DMS153 (cell line): ENCODE results near the gene FUT4.
"Not testable (repeated sequence)": the region's sequence is repeated elsewhere in the genome, so short reads cannot be mapped to it uniquely, and the experiment has no call there.

Experiments used
- DNase-seq: peaks from one replicate; lab custom pipeline; 2025; lab: John Stamatoyannopoulos, UW

FUT4 gene

GRCh38 chr11:94568200-94568599 is 24.5 kb downstream of the FUT4 start:
- no peak for DNase-seq

GRCh38 chr11:94568717-94569116 is 25.0 kb downstream of the FUT4 start:
- DNase-seq: no peak

DNA sequence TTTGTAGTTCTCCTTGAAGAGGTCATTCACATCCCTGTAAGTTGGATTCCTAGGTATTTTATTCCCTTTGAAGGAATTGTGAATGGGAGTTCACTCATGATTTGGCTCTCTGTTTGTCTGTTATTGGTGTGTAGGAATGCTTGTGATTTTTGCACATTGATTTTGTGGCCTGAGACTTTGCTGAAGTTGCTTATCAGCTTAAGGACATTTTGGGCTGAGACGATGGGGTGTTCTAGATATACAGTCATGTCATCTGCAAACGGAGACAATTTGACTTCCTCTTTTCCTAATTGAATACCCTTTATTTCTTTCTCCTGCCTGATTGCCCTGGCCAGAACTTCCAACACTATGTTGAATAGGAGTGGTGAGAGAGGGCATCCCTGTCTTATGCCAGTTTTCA is 29.3 kb downstream of the FUT4 start:
- not testable (repeated sequence) for DNase-seq

DNA sequence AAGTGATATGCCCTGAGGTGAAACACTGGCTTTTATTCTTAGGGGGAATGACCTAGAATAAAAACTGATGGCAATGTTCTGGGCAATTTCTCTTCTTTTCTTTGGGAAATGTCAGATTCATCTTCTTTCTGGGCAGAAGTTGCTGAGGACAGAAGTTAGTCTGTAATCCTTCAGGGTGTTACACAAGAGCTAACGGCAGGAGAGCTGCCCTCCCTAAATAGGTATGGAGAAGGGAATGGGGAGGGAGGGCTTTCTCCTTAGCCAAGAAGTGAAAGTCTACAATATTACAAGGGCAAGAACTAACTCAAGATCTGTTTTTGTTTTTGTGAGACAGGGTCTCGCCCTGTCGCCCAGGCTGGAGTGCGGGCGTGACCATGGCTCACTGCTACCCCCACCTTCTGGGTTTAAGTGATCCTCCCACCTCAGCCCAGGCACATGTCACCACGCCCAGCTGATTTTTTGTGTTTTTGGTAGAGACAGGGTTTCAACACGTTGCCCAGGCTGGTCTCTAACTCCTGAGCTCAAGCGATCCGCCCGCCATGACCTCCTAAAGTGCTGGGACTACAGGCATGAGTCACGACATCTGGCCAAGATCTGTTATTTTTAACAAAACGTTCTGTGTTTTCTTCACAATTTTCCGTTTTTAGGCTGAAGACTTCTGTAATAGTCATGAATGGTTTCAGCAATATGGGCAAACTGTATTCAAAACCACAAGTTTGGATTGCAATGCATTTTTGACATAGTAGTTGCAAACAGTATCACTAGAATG is 30.7 kb downstream of the FUT4 start:
- no peak for DNase-seq

- no peak for DNase-seq
These were observed 32.6 kb downstream of the FUT4 start for GRCh38 chr11:94576306-94576705.

DNA sequence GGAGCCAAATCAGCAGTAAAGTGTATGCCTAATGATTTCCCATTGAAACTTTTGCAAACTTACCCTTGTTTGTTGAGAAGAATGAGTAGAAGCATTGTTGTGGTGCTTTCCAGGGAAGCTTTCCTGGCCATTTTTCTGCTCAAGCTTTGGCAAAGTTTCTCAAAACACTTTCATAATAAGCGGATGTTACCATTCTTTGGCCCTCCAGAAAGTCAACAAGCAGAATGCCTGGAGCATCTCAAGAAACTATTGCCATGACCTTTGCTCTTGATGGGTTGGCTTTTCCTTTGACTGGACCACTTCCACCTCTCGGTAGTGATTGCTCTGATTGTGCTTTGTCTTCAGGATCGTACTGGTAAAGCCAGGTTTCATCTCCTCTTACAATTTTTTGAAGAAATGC is 34.1 kb downstream of the FUT4 start:
- DNase-seq: no peak

GRCh38 chr11:94581926-94582325 is 38.2 kb downstream of the FUT4 start:
- no peak for DNase-seq

GRCh38 chr11:94583213-94583865 is 39.6 kb downstream of the FUT4 start:
- no peak for DNase-seq

DNA sequence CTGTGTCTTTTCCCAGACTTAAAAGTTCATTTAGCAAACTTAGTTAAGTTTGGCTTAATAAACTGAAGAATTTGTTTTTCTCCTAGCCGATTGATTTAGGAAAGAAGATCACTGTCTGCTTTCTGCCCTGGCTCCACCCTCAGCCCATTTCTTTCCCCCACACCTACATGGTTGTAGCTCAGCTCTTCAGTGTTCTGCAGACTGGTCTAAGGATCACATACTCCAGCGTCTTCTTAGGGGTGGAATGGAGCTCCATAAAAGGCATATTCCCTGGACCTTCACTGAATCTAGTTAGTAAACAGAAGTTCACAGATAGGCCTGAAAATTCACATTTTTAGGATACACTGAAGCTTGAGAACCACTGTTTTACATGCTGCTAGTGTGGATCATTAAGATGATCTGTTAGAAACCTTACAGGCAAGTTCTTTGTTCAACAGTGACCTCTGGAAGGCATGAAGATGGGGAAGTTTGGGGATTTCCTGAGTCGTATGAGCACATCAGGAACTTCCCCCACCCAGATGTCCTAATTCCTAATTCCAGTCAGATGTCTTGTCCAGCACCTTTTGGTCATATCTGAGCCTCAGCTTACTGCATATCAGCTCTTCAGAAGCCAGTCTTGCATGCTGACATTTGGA is 40.3 kb downstream of the FUT4 start:
- DNase-seq: no peak

- DNase-seq: no peak
These were observed 41.3 kb downstream of the FUT4 start for GRCh38 chr11:94584978-94585377.

DNA sequence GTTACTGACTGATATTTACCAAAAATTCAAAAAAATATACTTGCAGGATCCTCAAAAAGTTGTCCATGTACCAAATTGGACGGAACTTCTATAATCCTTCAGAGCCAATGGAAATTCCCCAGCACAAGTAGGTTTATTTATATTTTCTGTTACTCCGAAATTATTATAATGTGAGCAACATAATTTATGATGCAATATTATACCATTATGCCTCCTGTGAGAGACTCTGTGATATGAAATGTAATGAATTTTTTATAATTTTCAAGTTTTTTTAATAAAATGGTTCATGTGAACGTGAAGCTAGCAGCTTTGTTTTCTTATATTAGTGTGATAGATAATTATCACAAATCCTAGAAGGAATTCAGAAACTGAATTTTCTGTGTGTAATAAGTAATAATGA is 41.7 kb downstream of the FUT4 start:
- no peak for DNase-seq

- no peak for DNase-seq
These were observed 42.8 kb downstream of the FUT4 start for GRCh38 chr11:94586546-94586945.

DNA sequence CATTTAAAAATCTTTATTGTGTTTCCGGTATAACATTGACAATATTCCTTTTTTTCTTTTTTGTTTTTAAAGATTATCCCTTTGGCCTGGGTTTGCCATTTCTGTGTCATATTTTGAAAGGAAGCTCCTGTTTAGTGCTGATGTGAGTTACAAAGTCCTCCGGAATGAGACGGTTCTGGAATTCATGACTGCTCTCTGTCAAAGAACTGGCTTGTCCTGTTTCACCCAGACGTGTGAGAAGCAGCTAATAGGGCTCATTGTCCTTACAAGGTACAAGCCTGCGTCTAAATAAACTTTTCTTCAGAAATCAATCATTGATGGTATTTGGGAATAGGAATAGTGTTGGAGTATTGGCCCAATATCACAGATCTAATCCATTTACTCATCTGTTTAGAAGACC is 43.3 kb downstream of the FUT4 start:
- no peak for DNase-seq

DNA sequence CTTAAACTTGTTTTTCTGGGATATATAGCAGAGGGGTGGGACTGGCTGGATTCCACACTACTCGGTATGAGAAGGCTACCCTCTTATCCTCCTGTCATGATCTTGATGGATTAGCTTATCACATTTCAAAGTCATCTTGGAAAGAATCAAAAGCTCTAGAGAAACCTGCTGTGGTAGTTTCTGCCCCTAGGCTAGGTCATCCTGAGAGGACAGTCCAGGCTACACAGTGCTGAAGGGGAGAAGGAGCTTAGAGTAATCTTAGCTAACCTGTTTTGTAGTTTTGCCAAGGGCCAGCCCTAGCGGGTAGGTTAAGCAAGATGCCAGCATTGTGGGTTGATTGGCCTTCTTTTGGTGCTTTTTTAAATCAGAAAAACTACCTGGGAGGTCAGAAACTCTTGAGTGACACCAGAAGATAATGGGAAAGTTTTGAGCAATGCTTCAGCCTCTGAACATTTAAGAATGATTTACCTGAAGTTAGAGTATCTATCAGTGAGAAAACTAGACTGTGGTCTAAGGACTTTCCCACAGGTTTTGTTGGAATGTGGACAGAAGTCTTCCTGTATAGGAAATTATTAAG is 44.7 kb downstream of the FUT4 start:
- DNase-seq: no peak

- DNase-seq: no peak
These were observed 46.8 kb downstream of the FUT4 start for GRCh38 chr11:94590352-94591041.

GRCh38 chr11:94593030-94593429 is 49.3 kb downstream of the FUT4 start:
- DNase-seq: no peak

DNA sequence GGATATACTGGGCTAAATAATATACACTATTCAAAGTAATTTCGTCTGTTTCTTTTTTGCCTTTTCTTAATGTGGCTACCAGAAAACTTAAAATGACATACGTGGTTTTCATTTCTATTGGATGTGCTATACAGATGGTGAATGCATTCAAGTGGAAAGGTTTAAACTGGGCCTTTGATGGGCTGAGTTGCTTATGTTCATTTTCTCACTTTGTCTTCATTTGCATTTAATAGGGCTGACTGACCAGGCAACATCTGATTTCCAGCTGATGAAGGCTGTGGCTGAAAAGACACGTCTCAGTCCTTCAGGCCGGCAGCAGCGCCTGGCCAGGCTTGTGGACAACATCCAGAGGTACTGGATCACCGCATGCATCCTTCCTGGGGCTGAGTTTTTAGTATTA is 51.4 kb downstream of the FUT4 start:
- no peak for DNase-seq

DNA sequence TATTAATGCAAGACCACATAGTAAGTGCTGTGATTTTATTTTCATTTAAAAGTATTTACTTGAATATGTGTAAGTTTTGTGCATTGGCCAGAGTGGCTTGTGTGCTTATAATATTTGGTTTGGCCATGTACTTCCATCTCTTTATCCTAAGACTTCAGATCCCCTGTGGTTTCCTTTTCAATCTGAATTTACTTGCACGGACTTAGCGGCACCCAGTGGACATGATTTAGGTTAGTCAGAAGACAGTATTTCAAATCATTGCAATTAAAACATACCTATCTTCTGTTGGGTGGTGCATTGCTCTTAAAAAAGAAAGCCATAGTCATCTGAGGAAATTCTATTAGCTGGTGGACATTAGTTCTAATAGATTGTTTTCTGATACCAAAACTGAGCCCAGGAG is 54.2 kb downstream of the FUT4 start:
- no peak for DNase-seq
